Measurements from ENCODE around the gene SP100.

SP100 gene

GRCh38 chr2:230502593-230502992 is 86.6 kb downstream of the SP100 start:
- no peaks in the 10 kb centered on the region for H3K79me2 ChIP-seq (ENCODE audit: insufficient read depth, low read length)
- no peak overlapping the region for H2AFZ ChIP-seq (ENCODE audit: low read depth, low read length, severe bottlenecking)
- no peaks in the 10 kb centered on the region for H4K20me1 ChIP-seq (ENCODE audit: low read depth, low read length)
- H3K9ac ChIP-seq (ENCODE audit: low read length), result no peak overlapping the region
- no peaks in the 10 kb centered on the region for H3K9me3 ChIP-seq (ENCODE audit: insufficient read depth, low read length)
- peaks cover 11% of the 10 kb centered on the region; the same call in 1 of the 2 replicates for H3K36me3 ChIP-seq (ENCODE audit: low read length)
- H3K27ac ChIP-seq (ENCODE audit: low read depth, low read length), result no peak overlapping the region
- H3F3A ChIP-seq (ENCODE audit: insufficient read depth), result no peaks in the 10 kb centered on the region
- no peaks in the 10 kb centered on the region for H3K9me2 ChIP-seq (replicated peaks; ENCODE audit: insufficient read depth, low read length)
- H3K4me2 ChIP-seq (ENCODE audit: low read depth, low read length, poor library complexity, severe bottlenecking), result no peak overlapping the region
- TF ChIP-seq CTCF (IDR thresholded peaks at IDR 0.05; ENCODE audit: insufficient read depth, low read length, poor library complexity, severe bottlenecking), result no peak
- no peak for TF ChIP-seq EZH2phosphoT487 (conservative IDR thresholded peaks at IDR 0.05; ENCODE audit: low read length)
- no peaks in the 10 kb centered on the region for H3K27me3 ChIP-seq (ENCODE audit: low read length)
- no peak overlapping the region for H3K4me3 ChIP-seq (ENCODE audit: insufficient read depth, low read length, poor library complexity, severe bottlenecking)

- no peaks in the 10 kb centered on the region for H3K27me3 ChIP-seq (ENCODE audit: low read length)
- no peaks in the 10 kb centered on the region for H4K20me1 ChIP-seq (ENCODE audit: low read depth, low read length)
- no peaks in the 10 kb centered on the region for H3K79me2 ChIP-seq (ENCODE audit: insufficient read depth, low read length)
- no peak overlapping the region for H3K27ac ChIP-seq (ENCODE audit: low read depth, low read length)
- H3K9me2 ChIP-seq (replicated peaks; ENCODE audit: insufficient read depth, low read length), result no peaks in the 10 kb centered on the region
- no peaks in the 10 kb centered on the region for H3K9me3 ChIP-seq (ENCODE audit: insufficient read depth, low read length)
- H3F3A ChIP-seq (ENCODE audit: insufficient read depth), result no peaks in the 10 kb centered on the region
- H3K4me2 ChIP-seq (ENCODE audit: low read depth, low read length, poor library complexity, severe bottlenecking), result no peak overlapping the region
- no peak for TF ChIP-seq EZH2phosphoT487 (conservative IDR thresholded peaks at IDR 0.05; ENCODE audit: low read length)
- no peak for TF ChIP-seq CTCF (IDR thresholded peaks at IDR 0.05; ENCODE audit: insufficient read depth, low read length, poor library complexity, severe bottlenecking)
- H3K4me3 ChIP-seq (ENCODE audit: insufficient read depth, low read length, poor library complexity, severe bottlenecking), result no peak overlapping the region
- H2AFZ ChIP-seq (ENCODE audit: low read depth, low read length, severe bottlenecking), result no peak overlapping the region
- H3K9ac ChIP-seq (ENCODE audit: low read length), result no peak overlapping the region
- no peaks in the 10 kb centered on the region for H3K36me3 ChIP-seq (ENCODE audit: low read length)
Measured at GRCh38 chr2:230503798-230504197, 87.8 kb downstream of the SP100 start.

- Histone ChIP-seq H3K36me3 (ENCODE audit: low read length) (0 out of 2 replicates have a peak, but pooled peaks cover 3% of the 10 kb centered on the region), H3K9ac (ENCODE audit: low read length) (no peak overlapping the region), H3F3A (ENCODE audit: insufficient read depth) (no peaks in the 10 kb centered on the region), H3K27ac (ENCODE audit: low read depth, low read length) (no peak overlapping the region), H4K20me1 (ENCODE audit: low read depth, low read length) (no peaks in the 10 kb centered on the region), H3K4me2 (ENCODE audit: low read depth, low read length, poor library complexity, severe bottlenecking) (no peak overlapping the region), H3K27me3 (ENCODE audit: low read length) (no peaks in the 10 kb centered on the region), H2AFZ (ENCODE audit: low read depth, low read length, severe bottlenecking) (no peak overlapping the region), H3K9me2 (replicated peaks; ENCODE audit: insufficient read depth, low read length) (no peaks in the 10 kb centered on the region), H3K4me3 (ENCODE audit: insufficient read depth, low read length, poor library complexity, severe bottlenecking) (no peak overlapping the region), H3K9me3 (ENCODE audit: insufficient read depth, low read length) (no peaks in the 10 kb centered on the region), H3K79me2 (ENCODE audit: insufficient read depth, low read length) (no peaks in the 10 kb centered on the region)
- no peak for TF ChIP-seq EZH2phosphoT487 (conservative IDR thresholded peaks at IDR 0.05; ENCODE audit: low read length)
- no peak for TF ChIP-seq CTCF (IDR thresholded peaks at IDR 0.05; ENCODE audit: insufficient read depth, low read length, poor library complexity, severe bottlenecking)
Measured at GRCh38 chr2:230505162-230505561, 89.2 kb downstream of the SP100 start.
